ENCODE results near the gene ZDHHC4.
"Not testable (repeated sequence)": the region's sequence is repeated elsewhere in the genome, so short reads cannot be mapped to it uniquely, and the experiment has no call there.

Gene ZDHHC4

DNA sequence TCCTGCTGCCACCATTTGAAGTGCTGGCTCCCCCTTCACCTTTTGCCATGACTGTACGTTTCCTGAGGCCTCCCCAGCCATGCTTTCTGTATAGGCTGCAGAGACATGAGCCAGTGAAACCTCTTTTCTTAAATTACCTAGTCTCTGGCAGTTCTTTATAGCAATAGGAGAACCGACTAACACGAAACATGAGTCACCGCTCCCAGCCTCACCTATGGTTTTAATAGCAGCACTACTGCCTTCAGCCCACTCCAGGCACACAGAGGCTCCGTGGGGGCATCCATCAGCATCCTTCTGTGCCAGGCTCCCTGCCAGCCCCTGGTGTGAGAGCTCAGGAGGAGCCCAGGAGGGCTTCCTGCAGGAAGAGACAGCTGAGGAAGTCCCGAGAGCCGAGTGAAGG, 54.4 kb downstream of the ZDHHC4 start:
- TF ChIP-seq, protein P1, sequence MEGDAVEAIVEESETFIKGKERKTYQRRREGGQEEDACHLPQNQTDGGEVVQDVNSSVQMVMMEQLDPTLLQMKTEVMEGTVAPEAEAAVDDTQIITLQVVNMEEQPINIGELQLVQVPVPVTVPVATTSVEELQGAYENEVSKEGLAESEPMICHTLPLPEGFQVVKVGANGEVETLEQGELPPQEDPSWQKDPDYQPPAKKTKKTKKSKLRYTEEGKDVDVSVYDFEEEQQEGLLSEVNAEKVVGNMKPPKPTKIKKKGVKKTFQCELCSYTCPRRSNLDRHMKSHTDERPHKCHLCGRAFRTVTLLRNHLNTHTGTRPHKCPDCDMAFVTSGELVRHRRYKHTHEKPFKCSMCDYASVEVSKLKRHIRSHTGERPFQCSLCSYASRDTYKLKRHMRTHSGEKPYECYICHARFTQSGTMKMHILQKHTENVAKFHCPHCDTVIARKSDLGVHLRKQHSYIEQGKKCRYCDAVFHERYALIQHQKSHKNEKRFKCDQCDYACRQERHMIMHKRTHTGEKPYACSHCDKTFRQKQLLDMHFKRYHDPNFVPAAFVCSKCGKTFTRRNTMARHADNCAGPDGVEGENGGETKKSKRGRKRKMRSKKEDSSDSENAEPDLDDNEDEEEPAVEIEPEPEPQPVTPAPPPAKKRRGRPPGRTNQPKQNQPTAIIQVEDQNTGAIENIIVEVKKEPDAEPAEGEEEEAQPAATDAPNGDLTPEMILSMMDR (IDR thresholded peaks at IDR 0.05) = no peak
- TF ChIP-seq ZFX (IDR thresholded peaks at IDR 0.05; ENCODE audit: borderline replicate concordance) = no peak
- H3K27ac ChIP-seq = no peak overlapping the region

DNA sequence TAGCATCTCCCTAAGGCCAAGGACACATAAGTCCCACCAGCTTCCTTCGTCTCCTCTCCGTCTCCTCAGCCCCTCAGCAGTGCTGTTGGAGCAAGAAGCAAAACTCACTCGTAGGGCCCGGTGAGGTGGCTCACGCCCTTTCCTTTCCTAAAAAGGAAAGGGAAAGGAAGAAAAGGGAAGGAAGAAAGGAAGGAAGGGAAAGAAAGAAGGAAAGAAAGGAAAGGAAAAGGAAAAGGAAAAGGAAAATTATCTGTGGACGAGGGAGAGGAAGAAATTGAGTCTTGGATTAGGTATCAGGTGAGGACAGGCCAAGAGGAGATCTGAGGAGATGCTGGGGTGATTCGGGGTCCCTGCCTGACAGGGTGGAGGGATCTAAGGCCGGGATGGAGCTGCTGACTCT, 56.8 kb downstream of the ZDHHC4 start:
- no peak for TF ChIP-seq ZFX (IDR thresholded peaks at IDR 0.05; ENCODE audit: borderline replicate concordance)
- TF ChIP-seq, protein P1 (IDR thresholded peaks at IDR 0.05) = no peak
- H3K27ac ChIP-seq = no peak overlapping the region

DNA sequence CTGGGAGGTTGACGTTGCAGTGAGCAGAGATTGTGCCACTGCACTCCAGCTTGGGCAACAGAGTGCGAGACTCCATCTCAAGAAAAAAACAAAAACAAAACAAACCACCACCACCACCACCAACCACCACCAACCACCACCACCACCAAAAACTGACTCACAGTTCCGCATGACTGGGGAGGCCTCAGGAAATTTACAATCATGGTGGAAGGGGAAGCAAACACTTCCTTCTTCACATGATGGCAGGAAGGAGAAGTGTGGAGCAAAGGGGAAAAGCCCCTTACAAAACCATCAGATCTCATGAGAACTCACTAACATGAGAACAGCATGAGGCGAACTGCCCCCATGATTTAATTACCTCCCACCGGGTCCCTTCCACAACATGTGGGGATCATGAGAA, 57.7 kb downstream of the ZDHHC4 start:
- not testable (repeated sequence) for H3K27ac ChIP-seq

- H3K27ac ChIP-seq = peak within 1 kb of the TSS; percentile 75
- TF ChIP-seq ZFX (IDR thresholded peaks at IDR 0.05; ENCODE audit: borderline replicate concordance) = no peak
- TF ChIP-seq, protein P1 (IDR thresholded peaks at IDR 0.05) = no peak
These were observed 59.7 kb downstream of the ZDHHC4 start, which contains the start of gene ZNF316 for GRCh38 chr7:6636741-6637543. ZNF316 (plus strand) TSS chr7:6637318; CDS start chr7:6642410, 5,092 bp downstream.

- H3K27ac ChIP-seq = peak overlapping the region; percentile 75
- TF ChIP-seq, protein P1 (IDR thresholded peaks at IDR 0.05) = peak; percentile 42
- TF ChIP-seq ZFX (IDR thresholded peaks at IDR 0.05; ENCODE audit: borderline replicate concordance) = no peak
These were observed 60.4 kb downstream of the ZDHHC4 start for GRCh38 chr7:6637544-6638229.

Data from 22Rv1 (cell line).